Tongue (tissue), 2 donors: ENCODE data around the gene TRAF5. TPM values are rescaled to one million over a fixed set of nuclear protein-coding genes. Genes with fewer than 3 reads are reported as not detected.
"Not testable (repeated sequence)": the region's sequence is repeated elsewhere in the genome, so short reads cannot be mapped to it uniquely, and the experiment has no call there.

Experiments used
- DNase-seq: peaks from one replicate; pipeline ENCODE4 v3.0.0-alpha.2; 2015
- total RNA-seq: library from RNA; depleted of rRNA; stranded (reverse); fragments of >200 nt; gene quantifications from one replicate; pipeline ENCODE4 v1.2.3, GENCODE V29; 2014

TRAF5 gene
- total RNA-seq, 1 donor from 2014 or later, result 24.0 TPM

- DNase-seq, result no peak
Observed at GRCh38 chr1:211347077-211347844, 20.6 kb downstream of the TRAF5 start.

DNA sequence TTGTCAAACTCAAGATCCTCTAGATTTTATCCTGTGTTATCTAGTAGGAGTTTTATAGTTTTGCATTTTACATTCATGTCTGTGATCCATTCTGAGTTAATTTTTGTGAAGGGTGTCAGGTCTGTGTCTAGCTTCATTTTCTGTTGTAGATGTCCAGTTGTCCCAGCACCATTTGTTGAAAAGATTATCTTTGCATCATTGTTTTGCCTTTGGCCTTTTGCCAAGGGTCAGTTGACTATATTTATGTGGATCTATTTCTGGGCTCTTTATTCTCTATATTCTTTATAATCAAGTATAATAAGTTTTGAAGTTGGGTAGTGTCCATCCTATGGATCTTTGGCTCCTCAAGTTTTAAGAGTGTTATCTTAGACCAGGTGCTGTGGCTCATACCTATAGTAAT lies 21.9 kb downstream of the TRAF5 start:
- no peak for DNase-seq

- no peak for DNase-seq
Observed at GRCh38 chr1:211349741-211350140, 23.1 kb downstream of the TRAF5 start.

- DNase-seq, result not testable (repeated sequence)
Observed at GRCh38 chr1:211352055-211352454, 25.4 kb downstream of the TRAF5 start.

GRCh38 chr1:211352465-211352864 lies 25.8 kb downstream of the TRAF5 start:
- no peak for DNase-seq

DNA sequence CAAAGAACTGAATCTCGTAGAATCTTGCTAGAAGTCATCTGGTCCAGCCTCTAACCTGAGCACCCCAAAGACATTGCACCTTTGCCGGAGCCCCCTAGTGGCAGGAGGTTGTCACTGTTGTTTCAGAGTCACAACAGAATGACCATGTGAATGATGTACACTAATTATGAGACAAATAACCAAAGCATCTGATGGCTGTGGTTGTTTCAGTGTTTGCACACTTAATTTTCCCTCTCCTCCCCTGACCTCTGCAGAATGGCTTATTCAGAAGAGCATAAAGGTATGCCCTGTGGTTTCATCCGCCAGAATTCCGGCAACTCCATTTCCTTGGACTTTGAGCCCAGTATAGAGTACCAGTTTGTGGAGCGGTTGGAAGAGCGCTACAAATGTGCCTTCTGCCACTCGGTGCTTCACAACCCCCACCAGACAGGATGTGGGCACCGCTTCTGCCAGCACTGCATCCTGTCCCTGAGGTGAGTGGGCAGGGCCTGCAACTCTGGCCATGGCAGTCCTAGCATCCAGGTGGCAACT lies 26.4 kb downstream of the TRAF5 start:
- DNase-seq, result no peak

DNA sequence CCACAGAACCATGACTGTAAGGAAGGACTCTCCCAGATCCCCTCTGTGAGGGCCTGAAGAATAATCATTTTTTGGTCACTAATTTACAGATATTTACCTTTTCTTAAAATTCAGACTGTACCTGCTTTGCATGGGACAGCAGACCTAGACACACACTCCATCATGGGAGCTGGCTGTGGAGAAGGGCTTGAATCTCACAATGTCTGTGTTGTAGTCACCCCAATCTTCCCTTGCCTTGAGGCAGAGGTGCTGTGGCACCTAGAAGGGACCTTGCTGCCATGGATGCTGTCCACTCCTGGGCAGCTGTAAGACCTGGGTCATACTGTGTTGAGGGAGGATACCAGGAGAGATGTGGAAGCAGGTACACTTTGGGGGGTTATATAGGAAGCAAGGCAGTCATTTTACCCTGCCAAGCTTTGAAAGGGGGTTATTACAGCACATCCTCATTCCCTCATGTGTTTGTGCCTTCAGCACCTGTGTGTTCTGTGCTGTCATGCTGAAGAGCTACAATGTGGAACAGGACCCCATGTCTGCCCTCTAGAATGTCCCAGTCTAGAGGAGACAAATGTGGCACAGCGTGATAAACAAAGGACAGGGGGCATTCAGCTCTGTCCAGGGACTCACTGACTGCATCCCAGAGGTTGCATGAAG lies 27.1 kb downstream of the TRAF5 start:
- DNase-seq, result no peak

- no peak for DNase-seq
Observed at GRCh38 chr1:211355873-211356272, 29.2 kb downstream of the TRAF5 start.

DNA sequence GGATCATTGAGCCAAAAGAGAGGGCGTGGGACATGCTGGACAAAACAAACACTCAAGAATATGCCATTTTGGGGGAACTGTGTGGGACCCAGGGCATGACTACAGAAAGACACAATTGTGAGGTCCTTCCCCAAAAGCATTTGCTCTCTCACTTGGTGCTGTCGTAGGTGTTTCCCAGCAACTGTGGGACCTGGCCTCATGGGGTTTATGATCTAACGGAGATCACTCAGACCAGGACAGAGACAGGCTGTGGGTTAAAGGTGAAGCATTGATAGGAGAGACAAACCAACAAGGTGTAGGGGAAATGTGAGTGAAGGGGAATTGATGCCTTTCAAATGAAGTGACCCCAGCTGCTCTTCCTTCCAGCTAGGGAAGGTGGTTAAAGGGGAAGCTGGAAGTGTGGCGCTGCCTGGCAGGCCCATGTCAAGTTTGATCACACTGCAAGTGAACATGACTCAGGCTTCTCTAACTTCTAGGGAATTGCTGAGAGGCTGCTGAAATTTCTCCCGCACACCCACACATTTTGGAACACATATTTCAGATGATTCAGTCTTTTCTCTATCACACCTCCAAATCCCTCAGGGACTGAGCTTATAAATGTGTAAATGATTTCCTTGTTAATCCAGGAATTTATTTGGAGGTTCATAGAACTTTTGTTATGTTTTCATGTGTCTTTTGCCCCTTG lies 30.2 kb downstream of the TRAF5 start:
- DNase-seq, result no peak

GRCh38 chr1:211358685-211359084 lies 32.1 kb downstream of the TRAF5 start:
- no peak for DNase-seq

GRCh38 chr1:211359876-211360275 lies 33.2 kb downstream of the TRAF5 start:
- DNase-seq, result no peak

DNA sequence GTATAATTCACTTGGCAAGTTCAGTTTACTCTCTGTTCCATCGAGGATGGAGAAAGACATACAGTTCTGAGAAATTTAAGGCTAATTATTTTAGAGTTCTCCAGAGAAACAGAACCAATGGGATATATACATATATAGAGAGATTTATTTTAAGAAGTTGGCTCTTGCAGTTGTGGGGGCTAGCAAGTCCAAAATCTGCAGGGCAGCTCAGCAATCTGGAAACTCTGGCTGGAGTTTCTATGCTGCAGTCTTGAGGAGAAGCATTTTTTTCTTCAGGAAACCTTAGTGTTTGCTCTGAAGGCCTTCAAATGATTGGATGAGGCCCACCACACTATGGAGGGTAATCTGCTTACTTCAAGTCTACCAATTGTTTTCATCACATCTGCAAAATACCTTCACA lies 34.6 kb downstream of the TRAF5 start:
- DNase-seq, result no peak

DNA sequence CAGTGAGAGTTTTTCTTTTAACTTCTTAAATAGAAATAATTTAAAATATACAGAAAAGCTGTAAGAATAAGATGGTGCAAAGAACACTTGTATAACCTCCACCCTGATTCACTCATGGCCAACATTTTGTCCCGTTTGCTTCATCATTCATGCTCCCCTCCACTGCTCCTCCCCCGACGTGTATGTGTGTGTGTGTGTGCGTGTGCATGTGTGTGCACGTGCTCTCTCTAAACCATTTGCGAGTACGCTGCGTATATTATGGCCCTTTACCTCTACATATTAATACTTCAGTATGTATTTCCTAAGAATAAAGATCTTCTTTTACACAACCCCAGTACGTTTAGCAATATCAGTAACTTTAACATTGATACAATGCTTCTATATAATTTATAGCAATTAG lies 43.0 kb downstream of the TRAF5 start:
- DNase-seq, result no peak

GRCh38 chr1:211370669-211371068 lies 44.0 kb downstream of the TRAF5 start:
- no peak for DNase-seq

- DNase-seq, result peak; percentile 8
Observed at GRCh38 chr1:211371406-211372105, 44.9 kb downstream of the TRAF5 start.

GRCh38 chr1:211372463-211372862 lies 45.8 kb downstream of the TRAF5 start:
- no peak for DNase-seq

- no peak for DNase-seq
Observed at GRCh38 chr1:211375146-211375818, 48.6 kb downstream of the TRAF5 start.

- no peak for DNase-seq
Observed at GRCh38 chr1:211375949-211376348, 49.3 kb downstream of the TRAF5 start.

- DNase-seq, result no peak
Observed at GRCh38 chr1:211376807-211377470, 50.3 kb downstream of the TRAF5 start.

DNA sequence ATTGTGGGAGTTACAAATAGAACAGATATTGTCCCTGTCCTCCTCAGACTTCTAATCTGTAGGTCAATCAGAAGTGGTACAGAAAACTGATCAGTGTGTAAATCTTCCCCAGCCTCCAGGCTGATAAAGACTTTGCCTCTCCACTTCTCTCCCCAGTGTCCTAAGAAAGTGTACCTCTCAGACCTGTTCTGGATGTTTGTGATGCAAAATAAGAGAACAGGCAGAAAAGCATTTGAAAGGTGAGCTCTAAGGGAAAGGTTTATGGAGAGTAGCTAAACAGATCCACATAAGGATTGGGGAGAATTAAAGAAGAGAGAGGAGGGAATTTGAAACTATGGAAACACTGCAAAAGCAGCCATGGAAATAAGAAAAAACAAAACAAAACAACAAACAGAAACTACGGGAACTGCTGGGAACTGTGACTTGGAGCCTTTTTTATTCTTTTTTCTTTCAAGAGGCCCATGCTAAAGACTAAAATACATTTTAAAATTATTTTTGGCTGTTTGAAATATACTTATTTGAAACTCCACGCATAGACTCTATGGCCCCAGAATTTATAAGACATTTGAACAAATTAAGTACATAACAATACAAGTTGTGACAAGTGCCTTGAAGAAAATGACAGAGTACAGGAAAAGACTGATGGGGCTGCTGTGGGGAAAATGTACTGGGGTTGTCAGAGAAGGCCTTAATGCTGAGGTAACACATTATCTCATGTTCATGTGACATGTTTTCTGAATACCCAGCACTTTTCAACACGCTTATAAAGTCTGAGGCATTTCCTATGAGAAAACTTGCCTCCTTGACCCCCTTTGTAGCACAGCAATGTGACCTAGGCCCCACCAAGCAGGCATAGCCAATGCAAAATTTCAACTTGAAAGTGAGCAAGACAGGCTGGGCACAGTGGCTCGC lies 51.2 kb downstream of the TRAF5 start:
- peak; percentile 50 for DNase-seq
